H9 (cell line): Measurements from ENCODE around the gene LTBP2. TPM values are rescaled to one million over a fixed set of nuclear protein-coding genes. Genes with fewer than 3 reads are reported as not detected.

Experiments
- DNase-seq: peaks from one replicate; pipeline ENCODE4 v3.0.0-alpha.2; 2017
- H2AFZ ChIP-seq: one replicate; pipeline ENCODE4 v1.6.1; 2013; ENCODE audit warnings: mild to moderate bottlenecking, low read length, control low read depth, moderate library complexity
- H2AK5ac ChIP-seq: 2 replicates; pipeline ENCODE4 v1.6.1; 2013; ENCODE audit warnings: low read length, control low read depth, mixed read lengths; ENCODE audit not compliant: insufficient read length
- H2BK120ac ChIP-seq: one replicate; pipeline ENCODE4 v1.6.1; 2013; ENCODE audit warnings: low read depth, mild to moderate bottlenecking, low read length, control low read depth, inconsistent platforms; ENCODE audit not compliant: poor library complexity, severe bottlenecking
- H2BK12ac ChIP-seq: 2 replicates; pipeline ENCODE4 v1.6.1; 2013; ENCODE audit warnings: low read length, control low read depth, mixed read lengths, low read depth; ENCODE audit not compliant: insufficient read length
- H2BK15ac ChIP-seq: 2 replicates; pipeline ENCODE4 v1.6.1; 2013; ENCODE audit warnings: low read depth, low read length, control low read depth
- H2BK20ac ChIP-seq: one replicate; pipeline ENCODE4 v1.6.1; 2013; ENCODE audit warnings: low read depth, mild to moderate bottlenecking, low read length, control low read depth, inconsistent platforms; ENCODE audit not compliant: poor library complexity, severe bottlenecking
- H2BK5ac ChIP-seq: 2 replicates; pipeline ENCODE4 v1.6.1; 2013; ENCODE audit warnings: low read length, control low read depth, mixed read lengths; ENCODE audit not compliant: insufficient read length
- H3K14ac ChIP-seq: 2 replicates; pipeline ENCODE4 v1.6.1; 2013; ENCODE audit warnings: low read length, control low read depth; ENCODE audit not compliant: insufficient read depth
- H3K18ac ChIP-seq: 2 replicates; pipeline ENCODE4 v1.6.1; 2013; ENCODE audit warnings: low read depth, mild to moderate bottlenecking, mixed read lengths, low read length, control low read depth; ENCODE audit not compliant: insufficient read length
- H3K23ac ChIP-seq: 2 replicates; pipeline ENCODE4 v1.6.1; 2013; ENCODE audit warnings: low read length, control low read depth, mixed read lengths, low read depth; ENCODE audit not compliant: insufficient read length
- H3K23me2 ChIP-seq: 2 replicates; pipeline ENCODE4 v1.6.1; 2013; ENCODE audit warnings: low read depth, mild to moderate bottlenecking, mixed read lengths, low read length, control low read depth; ENCODE audit not compliant: insufficient read length, poor library complexity, severe bottlenecking
- H3K27ac ChIP-seq: 2 replicates; pipeline ENCODE4 v1.5.1; 2013; ENCODE audit warnings: low read length, control low read depth, mixed read lengths, low read depth; ENCODE audit not compliant: insufficient read length
- H3K27me3 ChIP-seq: 2 replicates; pipeline ENCODE4 v1.6.1; 2013; ENCODE audit warnings: low read length, control low read depth, inconsistent platforms; ENCODE audit not compliant: insufficient read depth
- H3K4ac ChIP-seq: 2 replicates; pipeline ENCODE4 v1.6.1; 2013; ENCODE audit warnings: low read depth, mild to moderate bottlenecking, control low read depth, inconsistent platforms, low read length, moderate library complexity
- H3K4me1 ChIP-seq: 2 replicates; pipeline ENCODE4 v1.6.1; 2013; ENCODE audit warnings: low read length, control low read depth, inconsistent platforms; ENCODE audit not compliant: insufficient read depth
- H3K4me2 ChIP-seq: 2 replicates; pipeline ENCODE4 v1.6.1; 2013; ENCODE audit warnings: low read length, control low read depth, mixed read lengths; ENCODE audit not compliant: insufficient read length, insufficient read depth
- H3K56ac ChIP-seq: 2 replicates; pipeline ENCODE4 v1.6.1; 2013; ENCODE audit warnings: low read depth, mild to moderate bottlenecking, mixed read lengths, low read length, control low read depth; ENCODE audit not compliant: insufficient read length
- H3K79me1 ChIP-seq: 2 replicates; pipeline ENCODE4 v1.6.1; 2013; ENCODE audit warnings: low read depth, mild to moderate bottlenecking, moderate library complexity, low read length, control low read depth, inconsistent platforms; ENCODE audit not compliant: insufficient read depth, poor library complexity, severe bottlenecking
- H3K79me2 ChIP-seq: 2 replicates; pipeline ENCODE4 v1.6.1; 2013; ENCODE audit warnings: low read length, control low read depth, inconsistent platforms; ENCODE audit not compliant: insufficient read depth
- H3K9ac ChIP-seq: 2 replicates; pipeline ENCODE4 v1.6.1; 2013; ENCODE audit warnings: low read length, control low read depth, mixed read lengths; ENCODE audit not compliant: insufficient read length; ENCODE audit errors: extremely low read depth
- H3K9me3 ChIP-seq: one replicate; pipeline ENCODE4 v1.6.1; 2013; ENCODE audit warnings: low read depth, low read length, inconsistent platforms; ENCODE audit not compliant: control insufficient read depth
- H3T11ph ChIP-seq: one replicate; pipeline ENCODE4 v1.6.1; 2013; ENCODE audit warnings: mild to moderate bottlenecking, low read length, control low read depth, inconsistent platforms
- H4K20me1 ChIP-seq: one replicate; pipeline ENCODE4 v1.6.1; 2013; ENCODE audit not compliant: control insufficient read depth, insufficient read length, insufficient read depth
- H4K5ac ChIP-seq: 2 replicates; pipeline ENCODE4 v1.6.1; 2013; ENCODE audit warnings: low read depth, mild to moderate bottlenecking, mixed read lengths, low read length, control low read depth; ENCODE audit not compliant: insufficient read length
- H4K8ac ChIP-seq: replicated peaks from 2 replicates; pipeline ENCODE4 v1.6.1; 2013; ENCODE audit warnings: low read length, control low read depth, mixed read lengths, low read depth; ENCODE audit not compliant: insufficient read length
- H4K91ac ChIP-seq: 2 replicates; pipeline ENCODE4 v1.6.1; 2013; ENCODE audit warnings: low read depth, mild to moderate bottlenecking, moderate library complexity, mixed read lengths, low read length, control low read depth; ENCODE audit not compliant: insufficient read length
- H3K27ac Mint-ChIP-seq, 3 experiments: 2 replicates in 2 of 3; 3 replicates in 1 of 3; pipeline ENCODE4 v1.8.0; 2020 to 2021; ENCODE audit warnings: mixed read lengths in 3 of 3, mild to moderate bottlenecking in 1 of 3, moderate library complexity in 1 of 3
- H3K27me3 Mint-ChIP-seq: 2 replicates; pipeline ENCODE4 v1.8.0; 2021; ENCODE audit warnings: low read depth, mild to moderate bottlenecking, moderate library complexity, mixed read lengths
- H3K36me3 Mint-ChIP-seq, 3 experiments: 2 replicates in 2 of 3; 3 replicates in 1 of 3; pipeline ENCODE4 v1.8.0; 2020 to 2021; ENCODE audit warnings: low read depth in 3 of 3, mixed read lengths in 3 of 3; ENCODE audit not compliant: insufficient read depth in 1 of 3
- H3K4me1 Mint-ChIP-seq, 2 experiments: 2 replicates each; pipeline ENCODE4 v1.8.0; 2020; ENCODE audit warnings: mixed read lengths in 2 of 2
- H3K4me3 Mint-ChIP-seq, 2 experiments: 2 replicates in 1 of 2; 3 replicates in 1 of 2; pipeline ENCODE4 v1.8.0; 2020 to 2021; ENCODE audit warnings: mild to moderate bottlenecking in 2 of 2, mixed read lengths in 2 of 2, moderate library complexity in 1 of 2
- H3K9me3 Mint-ChIP-seq, 2 experiments: 2 replicates in 1 of 2; 3 replicates in 1 of 2; pipeline ENCODE4 v1.8.0; 2020; ENCODE audit warnings: mild to moderate bottlenecking in 2 of 2, mixed read lengths in 2 of 2, moderate library complexity in 1 of 2
- WGBS: extraction: QIAGEN DNeasy Blood & Tissue Kit; methylation state at CpG from one replicate; pipeline ENCODE4 v1.1.7; 2013; ENCODE audit warnings: missing lambda C conversion rate, low lambda C conversion rate, mixed read lengths; ENCODE audit not compliant: insufficient read length; ENCODE audit errors: extremely low coverage; 5-methylcytosine and 5-hydroxymethylcytosine counted together
- total RNA-seq: library from RNA; stranded (reverse); gene quantifications from 2 replicates; pipeline ENCODE4 v1.2.1, GENCODE V29; 2021
- TF ChIP-seq, protein P1 (sequence below): fragments of 200-600 bp; sonication (generic); conservative IDR thresholded peaks from 3 replicates; pipeline ENCODE4 v1.8.0; 2021; ENCODE audit warnings: antibody characterized with exemption, mild to moderate bottlenecking

The LTBP2 gene
- total RNA-seq, 1 experiment from 2014 or later: 0.77 TPM

DNA sequence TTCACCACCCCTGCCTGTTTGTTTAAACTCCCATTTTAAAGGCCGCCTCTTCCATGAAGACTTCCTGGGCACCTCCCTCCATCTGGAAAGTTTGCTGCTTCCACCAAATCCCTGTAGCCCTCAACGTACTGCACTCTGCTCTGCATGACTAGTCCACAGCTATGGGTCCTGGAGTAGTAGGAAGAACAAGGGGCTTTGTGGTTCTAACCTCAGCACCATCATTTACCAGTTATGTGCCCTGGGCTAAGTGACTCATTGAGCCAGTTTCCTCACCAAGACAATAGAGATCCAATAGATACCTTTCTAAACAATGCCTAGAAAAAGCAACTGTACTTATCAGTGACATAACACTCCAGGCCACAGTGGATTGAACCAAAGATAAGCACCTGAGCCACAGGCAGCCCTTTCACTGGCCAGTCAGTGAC, 8.5 kb upstream of the LTBP2 start:
- no peak overlapping the region; a peak in 1 of 7 replicates for H3K27ac Mint-ChIP-seq
- Histone ChIP-seq H3K4ac (no peak overlapping the region), H3K9ac (no peak overlapping the region), H3K4me2 (no peak overlapping the region), H3K9me3 (no peaks in the 10 kb centered on the region), H2BK5ac (no peak overlapping the region), H2BK120ac (no peak overlapping the region), H3K18ac (no peak overlapping the region), H3K79me1 (no peaks in the 10 kb centered on the region), H2AK5ac (no peak overlapping the region), H2AFZ (no peak overlapping the region), H3K14ac (no peak overlapping the region), H4K91ac (no peak overlapping the region), H3K4me1 (peaks cover 5% of the 10 kb centered on the region; the same call in 1 of the 2 replicates), H2BK20ac (no peak overlapping the region), H3K27ac (no peak overlapping the region), H2BK12ac (no peak overlapping the region), H3K23me2 (no peaks in the 10 kb centered on the region), H2BK15ac (no peak overlapping the region), H4K20me1 (no peaks in the 10 kb centered on the region), H4K8ac (no peak overlapping the region), H4K5ac (no peak overlapping the region), H3K27me3 (no peaks in the 10 kb centered on the region), H3K23ac (no peak overlapping the region), H3T11ph (no peak overlapping the region), H3K56ac (no peak overlapping the region), H3K79me2 (no peaks in the 10 kb centered on the region)
- peaks cover 25 to 38% of the 10 kb centered on the region in 2 experiments for H3K4me1 Mint-ChIP-seq
- DNase-seq: no peak
- TF ChIP-seq, protein P1, sequence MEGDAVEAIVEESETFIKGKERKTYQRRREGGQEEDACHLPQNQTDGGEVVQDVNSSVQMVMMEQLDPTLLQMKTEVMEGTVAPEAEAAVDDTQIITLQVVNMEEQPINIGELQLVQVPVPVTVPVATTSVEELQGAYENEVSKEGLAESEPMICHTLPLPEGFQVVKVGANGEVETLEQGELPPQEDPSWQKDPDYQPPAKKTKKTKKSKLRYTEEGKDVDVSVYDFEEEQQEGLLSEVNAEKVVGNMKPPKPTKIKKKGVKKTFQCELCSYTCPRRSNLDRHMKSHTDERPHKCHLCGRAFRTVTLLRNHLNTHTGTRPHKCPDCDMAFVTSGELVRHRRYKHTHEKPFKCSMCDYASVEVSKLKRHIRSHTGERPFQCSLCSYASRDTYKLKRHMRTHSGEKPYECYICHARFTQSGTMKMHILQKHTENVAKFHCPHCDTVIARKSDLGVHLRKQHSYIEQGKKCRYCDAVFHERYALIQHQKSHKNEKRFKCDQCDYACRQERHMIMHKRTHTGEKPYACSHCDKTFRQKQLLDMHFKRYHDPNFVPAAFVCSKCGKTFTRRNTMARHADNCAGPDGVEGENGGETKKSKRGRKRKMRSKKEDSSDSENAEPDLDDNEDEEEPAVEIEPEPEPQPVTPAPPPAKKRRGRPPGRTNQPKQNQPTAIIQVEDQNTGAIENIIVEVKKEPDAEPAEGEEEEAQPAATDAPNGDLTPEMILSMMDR: no peak
- no CpG with 5 or more reads among the region's 2 CpGs for WGBS
- no peaks in the 10 kb centered on the region for H3K9me3 Mint-ChIP-seq
- no peaks in the 10 kb centered on the region; a peak in 2 of 7 replicates for H3K36me3 Mint-ChIP-seq
- H3K4me3 Mint-ChIP-seq: no peak overlapping the region; a peak in 1 of 5 replicates
- H3K27me3 Mint-ChIP-seq: peaks cover 13% of the 10 kb centered on the region
